NCI-H2227 (cell line): Measurements from ENCODE around the gene PEX16.

Experiments
- DNase-seq: peaks from one replicate; lab custom pipeline; 2025; ENCODE audit not compliant: unreplicated experiment; lab: John Stamatoyannopoulos, UW

Gene PEX16

GRCh38 chr11:45931739-45932138, 14.1 kb upstream of the PEX16 start:
- DNase-seq: no peak

GRCh38 chr11:45930951-45931570, 13.4 kb upstream of the PEX16 start:
- no peak for DNase-seq

- no peak for DNase-seq
Observed at GRCh38 chr11:45930031-45930794, 12.5 kb upstream of the PEX16 start.

- no peak for DNase-seq
Observed at GRCh38 chr11:45929486-45930030, 11.9 kb upstream of the PEX16 start.

GRCh38 chr11:45928535-45929215, 11.0 kb upstream of the PEX16 start:
- DNase-seq: no peak

GRCh38 chr11:45927684-45928413, 10.2 kb upstream of the PEX16 start:
- DNase-seq: no peak

GRCh38 chr11:45927332-45927683, 9.6 kb upstream of the PEX16 start:
- no peak for DNase-seq

- DNase-seq: no peak
Observed at GRCh38 chr11:45926536-45927331, 9.1 kb upstream of the PEX16 start.

- no peak for DNase-seq
Observed at GRCh38 chr11:45926001-45926401, 8.3 kb upstream of the PEX16 start.

GRCh38 chr11:45925550-45925949, 7.9 kb upstream of the PEX16 start:
- DNase-seq: no peak

- no peak for DNase-seq
Observed at GRCh38 chr11:45924927-45925326, 7.2 kb upstream of the PEX16 start.

- DNase-seq: no peak
Observed at GRCh38 chr11:45924036-45924915, 6.6 kb upstream of the PEX16 start.

- peak; percentile 60 for DNase-seq
Observed at GRCh38 chr11:45922425-45923082, 4.9 kb upstream of the PEX16 start, which contains the start of gene LARGE2. TSS of gene LARGE2 (plus strand) at chr11:45922656. CDS start at chr11:45922883, 227 bp downstream.

GRCh38 chr11:45921561-45922424, 4.1 kb upstream of the PEX16 start:
- DNase-seq: peak; percentile 45

- no peak for DNase-seq
Observed at GRCh38 chr11:45920531-45921477, 3.1 kb upstream of the PEX16 start.

- no peak for DNase-seq
Observed at GRCh38 chr11:45919806-45920530, 2.3 kb upstream of the PEX16 start.
